Measurements from ENCODE around the gene DOK3. TPM values are rescaled to one million over a fixed set of nuclear protein-coding genes. Genes with fewer than 3 reads are reported as not detected.

DOK3 gene
- total RNA-seq, 1 experiment from 2014 or later: 8.0 TPM

DNA sequence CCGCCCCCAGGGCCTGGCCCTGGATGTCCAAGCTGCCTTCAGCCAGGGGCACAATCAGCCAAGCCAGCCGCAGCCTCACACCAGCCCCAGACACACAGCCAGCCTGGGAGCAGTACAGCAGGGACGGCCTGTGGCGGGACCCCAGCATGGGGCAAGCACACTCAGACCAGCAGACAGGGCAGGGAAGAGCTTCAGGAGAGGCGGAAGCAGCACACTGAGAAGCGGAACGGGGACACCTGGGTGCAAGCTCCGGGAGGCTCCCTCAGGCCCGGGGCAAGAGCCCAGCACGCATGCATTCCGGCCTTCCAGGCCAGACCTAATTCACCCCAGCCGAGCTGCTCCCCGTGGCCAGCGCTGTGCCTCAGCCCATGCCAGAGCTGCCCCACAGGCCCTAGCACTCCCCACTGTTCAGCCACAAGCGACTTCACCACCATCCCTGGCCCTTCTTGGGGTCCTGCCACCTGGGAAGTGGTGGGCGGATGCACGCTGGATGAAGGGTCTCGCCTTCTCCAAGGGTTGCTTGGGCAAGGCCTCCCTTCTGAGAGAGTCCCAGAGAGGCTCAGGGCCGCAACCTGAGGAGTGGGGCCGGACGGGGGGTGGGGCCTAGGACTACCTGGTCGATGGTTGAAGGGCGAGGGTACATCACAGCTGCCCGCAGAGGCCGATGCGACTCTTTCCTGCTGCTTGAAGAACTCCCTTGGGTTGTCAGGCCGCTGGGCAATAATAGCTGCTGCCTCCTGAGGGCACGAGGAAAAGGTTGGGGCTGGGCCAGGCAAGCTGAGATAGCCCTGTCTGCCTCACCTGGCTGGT, 49.6 kb downstream of the DOK3 start:
- Histone ChIP-seq H3K9ac (ENCODE audit: low read length) (no peak overlapping the region), H3K79me2 (ENCODE audit: insufficient read depth, low read length) (no peaks in the 10 kb centered on the region), H4K20me1 (ENCODE audit: insufficient read depth) (no peaks in the 10 kb centered on the region), H3K9me3 (ENCODE audit: control insufficient read depth in 1 of 2, insufficient read depth in 1 of 2, low read depth in 1 of 2, low read length in 2 of 2) (no peaks in the 10 kb centered on the region), H3K27ac (ENCODE audit: low read depth, low read length) (no peak overlapping the region), H3K27me3 (ENCODE audit: insufficient read depth, low read length) (no peaks in the 10 kb centered on the region), H3K9me2 (ENCODE audit: insufficient read depth) (no peaks in the 10 kb centered on the region), H3K4me2 (ENCODE audit: low read length) (no peak overlapping the region), H2AFZ (ENCODE audit: low read depth, low read length, poor library complexity, severe bottlenecking) (no peak overlapping the region), H3K4me1 (ENCODE audit: control insufficient read depth in 1 of 2, insufficient read depth in 2 of 2, low read length in 2 of 2) (peaks cover 8 to 22% of the 10 kb centered on the region in 2 experiments; a peak in 3 of 4 replicates), H3K4me3 (replicated peaks in 1 of 2; ENCODE audit: low read depth in 1 of 2, low read length in 2 of 2) (no peak overlapping the region), H3K36me3 (ENCODE audit: control insufficient read depth in 1 of 2, insufficient read depth in 2 of 2, low read length in 2 of 2) (peaks cover under 1 to 16% of the 10 kb centered on the region in 2 experiments; a peak in 2 of 4 replicates)
- DNase-seq (ENCODE audit: low read depth, low spot score): no peak
- BruUV-seq (replicated peaks): no TSS peak
- RAD21 ChIA-PET (ENCODE audit: low non-redundant PET in 1 of 2, low total read pairs in 2 of 2, uncharacterized antibody in 2 of 2, unreplicated experiment in 2 of 2): no interaction called here
- POLR2A ChIA-PET: no interaction called here
- TF ChIP-seq RAD21 (IDR thresholded peaks at IDR 0.05; ENCODE audit: low read depth) (no peak), EGR1 (IDR thresholded peaks at IDR 0.05; ENCODE audit: low read depth) (no peak), EZH2 (IDR thresholded peaks at IDR 0.05) (no peak), YY1 (IDR thresholded peaks at IDR 0.05; ENCODE audit: extremely low read depth, insufficient replicate concordance, low read depth, low read length) (no peak), SIN3A (IDR thresholded peaks at IDR 0.05; ENCODE audit: low read depth) (no peak), TCF7L2 (IDR thresholded peaks at IDR 0.05; ENCODE audit: borderline replicate concordance, extremely low read depth, insufficient read depth, insufficient read length) (no peak), JUND (IDR thresholded peaks at IDR 0.05) (no peak)
- TF ChIP-seq, protein P1, sequence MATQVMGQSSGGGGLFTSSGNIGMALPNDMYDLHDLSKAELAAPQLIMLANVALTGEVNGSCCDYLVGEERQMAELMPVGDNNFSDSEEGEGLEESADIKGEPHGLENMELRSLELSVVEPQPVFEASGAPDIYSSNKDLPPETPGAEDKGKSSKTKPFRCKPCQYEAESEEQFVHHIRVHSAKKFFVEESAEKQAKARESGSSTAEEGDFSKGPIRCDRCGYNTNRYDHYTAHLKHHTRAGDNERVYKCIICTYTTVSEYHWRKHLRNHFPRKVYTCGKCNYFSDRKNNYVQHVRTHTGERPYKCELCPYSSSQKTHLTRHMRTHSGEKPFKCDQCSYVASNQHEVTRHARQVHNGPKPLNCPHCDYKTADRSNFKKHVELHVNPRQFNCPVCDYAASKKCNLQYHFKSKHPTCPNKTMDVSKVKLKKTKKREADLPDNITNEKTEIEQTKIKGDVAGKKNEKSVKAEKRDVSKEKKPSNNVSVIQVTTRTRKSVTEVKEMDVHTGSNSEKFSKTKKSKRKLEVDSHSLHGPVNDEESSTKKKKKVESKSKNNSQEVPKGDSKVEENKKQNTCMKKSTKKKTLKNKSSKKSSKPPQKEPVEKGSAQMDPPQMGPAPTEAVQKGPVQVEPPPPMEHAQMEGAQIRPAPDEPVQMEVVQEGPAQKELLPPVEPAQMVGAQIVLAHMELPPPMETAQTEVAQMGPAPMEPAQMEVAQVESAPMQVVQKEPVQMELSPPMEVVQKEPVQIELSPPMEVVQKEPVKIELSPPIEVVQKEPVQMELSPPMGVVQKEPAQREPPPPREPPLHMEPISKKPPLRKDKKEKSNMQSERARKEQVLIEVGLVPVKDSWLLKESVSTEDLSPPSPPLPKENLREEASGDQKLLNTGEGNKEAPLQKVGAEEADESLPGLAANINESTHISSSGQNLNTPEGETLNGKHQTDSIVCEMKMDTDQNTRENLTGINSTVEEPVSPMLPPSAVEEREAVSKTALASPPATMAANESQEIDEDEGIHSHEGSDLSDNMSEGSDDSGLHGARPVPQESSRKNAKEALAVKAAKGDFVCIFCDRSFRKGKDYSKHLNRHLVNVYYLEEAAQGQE (IDR thresholded peaks at IDR 0.05; ENCODE audit: low read depth): no peak
- TF ChIP-seq, protein P2, sequence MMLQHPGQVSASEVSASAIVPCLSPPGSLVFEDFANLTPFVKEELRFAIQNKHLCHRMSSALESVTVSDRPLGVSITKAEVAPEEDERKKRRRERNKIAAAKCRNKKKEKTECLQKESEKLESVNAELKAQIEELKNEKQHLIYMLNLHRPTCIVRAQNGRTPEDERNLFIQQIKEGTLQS (IDR thresholded peaks at IDR 0.05): no peak
- TF ChIP-seq, protein P3, sequence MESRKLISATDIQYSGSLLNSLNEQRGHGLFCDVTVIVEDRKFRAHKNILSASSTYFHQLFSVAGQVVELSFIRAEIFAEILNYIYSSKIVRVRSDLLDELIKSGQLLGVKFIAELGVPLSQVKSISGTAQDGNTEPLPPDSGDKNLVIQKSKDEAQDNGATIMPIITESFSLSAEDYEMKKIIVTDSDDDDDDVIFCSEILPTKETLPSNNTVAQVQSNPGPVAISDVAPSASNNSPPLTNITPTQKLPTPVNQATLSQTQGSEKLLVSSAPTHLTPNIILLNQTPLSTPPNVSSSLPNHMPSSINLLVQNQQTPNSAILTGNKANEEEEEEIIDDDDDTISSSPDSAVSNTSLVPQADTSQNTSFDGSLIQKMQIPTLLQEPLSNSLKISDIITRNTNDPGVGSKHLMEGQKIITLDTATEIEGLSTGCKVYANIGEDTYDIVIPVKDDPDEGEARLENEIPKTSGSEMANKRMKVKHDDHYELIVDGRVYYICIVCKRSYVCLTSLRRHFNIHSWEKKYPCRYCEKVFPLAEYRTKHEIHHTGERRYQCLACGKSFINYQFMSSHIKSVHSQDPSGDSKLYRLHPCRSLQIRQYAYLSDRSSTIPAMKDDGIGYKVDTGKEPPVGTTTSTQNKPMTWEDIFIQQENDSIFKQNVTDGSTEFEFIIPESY (IDR thresholded peaks at IDR 0.05; ENCODE audit: extremely low read depth, insufficient replicate concordance, low read length): no peak
- intact Hi-C loops (cut with micrococcal nuclease): no loop called here
- CTCF ChIA-PET: interaction anchor here (0.9 kb wide), 1 partner anchor 35 kb away, joined by 3 read pairs; no protein-coding TSS in a partner anchor
- ATAC-seq: no peak
